DMS53 treated with DMSO at 0.1 percent for 48 hours (cell line): ENCODE results near the gene STPG3.
A peak's percentile ranks its signal among the peaks of the same experiment; 100 is the strongest.
"Not testable (repeated sequence)": the region's sequence is repeated elsewhere in the genome, so short reads cannot be mapped to it uniquely, and the experiment has no call there.

Experiments
- DNase-seq: peaks from one replicate; lab custom pipeline; 2025; ENCODE audit not compliant: unreplicated experiment; lab: John Stamatoyannopoulos, UW

Gene STPG3

GRCh38 chr9:137244486-137245449 is 6.3 kb upstream of the STPG3 start:
- no peak for DNase-seq

DNA sequence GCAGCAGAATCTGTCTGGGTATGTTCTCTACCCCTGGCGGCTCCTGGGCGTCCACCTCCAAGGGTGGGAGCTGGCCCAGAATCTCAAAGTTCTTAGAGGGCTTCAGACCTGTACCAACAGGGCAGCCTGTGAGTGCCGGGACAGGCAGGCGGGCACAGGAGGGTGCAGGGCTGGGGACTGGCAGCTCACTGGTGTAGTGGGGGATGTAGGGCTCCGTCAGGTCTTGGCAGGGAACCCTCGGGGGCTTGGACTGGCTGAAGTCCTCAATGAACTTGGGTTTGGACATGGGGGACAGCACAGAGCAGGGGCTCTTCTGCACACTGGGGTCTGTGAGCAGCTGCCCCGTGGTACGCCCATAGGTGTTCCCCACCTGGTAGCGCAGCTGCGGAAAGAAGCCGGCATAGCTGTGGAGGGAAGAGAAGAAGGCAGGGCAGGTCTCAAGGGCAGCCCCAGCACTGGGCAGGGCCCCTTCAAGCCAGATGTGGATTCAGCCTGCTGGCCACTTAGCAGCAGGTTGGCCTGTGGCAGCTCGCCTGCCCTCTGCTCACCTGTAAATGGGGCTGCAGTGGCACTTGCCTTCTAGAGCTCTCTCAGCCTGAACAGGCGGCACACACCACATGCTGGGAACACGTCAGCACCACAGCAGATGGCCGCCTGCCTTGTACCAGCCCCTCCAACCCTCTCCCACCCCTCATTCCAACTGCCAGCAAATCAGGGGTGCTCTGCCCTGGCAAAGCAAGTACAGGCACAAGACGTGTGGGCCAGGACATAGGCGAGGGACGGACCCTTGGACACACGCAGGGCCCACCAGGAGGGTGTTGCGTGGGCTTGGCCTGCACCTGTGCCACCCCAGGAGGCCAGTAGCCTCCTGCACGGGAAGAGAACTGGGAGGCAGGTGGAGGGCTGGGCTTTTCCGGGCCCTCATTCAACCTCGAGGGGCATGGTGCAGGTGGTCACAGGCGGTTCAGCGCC is 5.3 kb upstream of the STPG3 start:
- DNase-seq: no peak

GRCh38 chr9:137247135-137247915 is 3.8 kb upstream of the STPG3 start:
- no peak for DNase-seq

DNA sequence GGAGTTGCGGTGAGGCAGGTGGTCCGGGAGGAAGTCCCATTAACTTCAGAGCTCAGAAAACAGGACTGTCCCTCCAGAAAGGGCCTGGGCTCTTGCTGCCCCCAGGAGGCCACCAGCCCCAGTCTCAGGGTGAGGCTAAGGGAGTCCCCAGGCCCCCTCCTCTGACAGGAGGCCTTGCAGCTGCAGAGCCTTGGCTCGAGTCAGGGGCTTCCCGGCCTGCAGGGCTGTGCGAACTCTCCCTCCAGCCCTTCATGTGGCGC is 3.2 kb upstream of the STPG3 start:
- DNase-seq: no peak

GRCh38 chr9:137250329-137251193 is 525 bp upstream of the STPG3 start:
- DNase-seq: no peak

GRCh38 chr9:137251490-137252268 is 593 bp downstream of the STPG3 start:
- no peak for DNase-seq

DNA sequence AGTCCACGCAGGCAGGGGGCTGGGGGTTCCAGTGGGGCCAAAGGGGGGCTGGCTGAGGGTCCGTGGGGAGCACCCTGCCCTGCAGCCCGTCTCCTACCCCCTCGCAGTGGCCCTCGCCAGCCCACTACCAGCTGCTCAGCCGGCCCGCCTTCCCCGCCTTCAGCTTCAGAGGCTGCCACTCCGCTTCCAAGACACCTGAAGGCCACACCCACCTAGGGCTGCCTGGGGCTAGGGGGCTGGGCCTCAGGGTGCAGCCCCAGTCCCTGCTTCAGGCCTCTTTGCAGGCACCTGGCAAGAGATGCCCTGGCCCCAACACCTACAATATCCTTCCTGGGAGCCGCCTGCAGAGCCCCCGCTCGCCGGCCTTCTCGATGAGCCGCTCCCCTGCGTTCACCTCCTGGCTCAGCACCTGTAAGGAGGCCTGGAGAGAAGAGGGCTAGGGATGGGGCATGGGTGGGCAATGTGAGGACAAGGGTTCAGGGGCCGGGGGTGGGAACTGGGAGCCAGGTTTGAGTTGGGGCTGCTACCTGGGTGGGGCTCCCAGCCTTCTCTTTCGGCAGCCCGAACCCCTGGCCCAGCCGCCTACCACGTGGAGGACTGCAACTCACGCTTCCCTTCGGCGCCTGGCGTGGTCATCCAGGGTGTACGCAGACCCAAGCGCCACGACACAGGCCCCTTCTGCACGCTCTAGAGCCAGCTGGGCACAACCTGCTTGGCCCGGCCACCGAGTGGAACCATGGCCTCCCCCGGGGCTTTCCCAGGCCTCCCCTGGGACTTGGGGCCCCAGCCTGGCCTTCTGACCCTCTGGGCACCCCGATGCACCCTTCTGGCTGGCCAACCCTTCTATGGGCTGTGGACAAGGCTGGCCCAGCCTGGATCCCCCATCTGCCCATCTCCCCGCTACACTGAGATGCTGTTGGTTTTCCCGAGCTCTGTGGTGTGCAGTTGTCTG is 1.7 kb downstream of the STPG3 start:
- DNase-seq: no peak

DNA sequence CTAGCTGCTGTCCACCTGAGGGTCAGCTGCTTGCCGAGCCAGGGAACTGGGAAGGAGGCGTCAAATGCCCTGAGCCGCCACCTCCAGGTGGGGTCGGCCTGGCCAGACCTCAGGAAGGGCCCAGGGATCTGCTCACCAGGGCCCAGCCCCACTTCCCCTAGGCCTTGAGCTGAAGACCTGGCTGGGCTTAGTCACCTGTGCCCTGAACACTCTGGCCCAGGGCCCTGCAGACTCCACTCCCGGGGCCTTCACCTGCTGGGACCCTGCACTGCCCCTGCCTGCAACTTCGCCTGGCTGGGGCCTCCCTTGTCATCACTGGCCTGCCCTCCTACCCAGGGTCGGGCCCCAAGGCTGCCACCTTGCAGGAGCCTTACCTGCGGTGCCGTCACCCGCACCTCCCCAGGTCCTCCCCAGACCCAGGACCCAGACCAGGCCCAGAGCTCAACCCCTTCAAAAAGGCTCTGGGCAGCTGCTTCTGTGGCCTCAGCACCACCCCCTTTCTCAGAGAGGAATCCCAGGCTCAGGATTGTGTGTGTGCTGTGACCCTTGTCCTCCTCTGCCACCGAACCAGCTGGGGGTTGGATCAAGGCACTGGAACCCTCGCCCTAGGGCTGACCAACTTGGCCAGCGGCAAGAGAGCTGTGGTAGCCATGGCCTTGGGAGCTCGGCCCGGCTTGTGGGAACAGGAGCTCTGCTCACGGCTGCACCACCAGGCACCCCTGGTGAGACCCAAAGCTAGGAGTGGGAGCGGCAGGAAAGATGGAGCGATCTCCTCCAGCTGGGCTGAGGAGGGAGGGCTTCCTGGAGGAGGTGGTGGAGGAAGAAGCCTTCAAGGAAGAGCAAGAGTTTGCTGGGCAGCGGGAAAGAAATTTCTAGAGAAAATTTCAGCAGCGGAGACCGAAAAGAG is 2.9 kb downstream of the STPG3 start:
- no peak for DNase-seq

GRCh38 chr9:137254624-137255447 is 3.8 kb downstream of the STPG3 start, which contains the start of gene NELFB:
TSS of gene NELFB (plus strand) at chr9:137255327.
- DNase-seq: peak; percentile 68

- no peak for DNase-seq
These were observed 4.5 kb downstream of the STPG3 start for GRCh38 chr9:137255448-137256114.

- DNase-seq: no peak
These were observed 5.3 kb downstream of the STPG3 start for GRCh38 chr9:137256362-137256761.

DNA sequence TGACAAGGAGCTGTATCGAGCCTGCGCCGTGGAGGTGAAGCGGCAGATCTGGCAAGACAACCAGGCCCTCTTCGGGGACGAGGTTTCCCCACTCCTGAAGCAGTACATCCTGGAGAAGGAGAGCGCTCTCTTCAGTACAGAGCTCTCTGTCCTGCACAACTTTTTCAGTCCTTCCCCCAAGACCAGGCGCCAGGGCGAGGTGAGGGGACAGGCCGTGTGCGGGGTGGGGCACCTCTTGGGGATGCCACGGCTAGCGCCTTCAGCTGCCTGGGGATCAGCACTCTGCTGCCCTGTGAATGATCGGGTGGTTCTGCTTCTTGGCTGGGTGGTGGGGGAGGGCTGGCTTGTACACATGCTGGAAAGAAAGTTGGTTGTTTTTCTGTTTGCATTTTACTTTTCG is 5.8 kb downstream of the STPG3 start:
- DNase-seq: no peak

- not testable (repeated sequence) for DNase-seq
These were observed 11.3 kb downstream of the STPG3 start for GRCh38 chr9:137262173-137262908.

DNA sequence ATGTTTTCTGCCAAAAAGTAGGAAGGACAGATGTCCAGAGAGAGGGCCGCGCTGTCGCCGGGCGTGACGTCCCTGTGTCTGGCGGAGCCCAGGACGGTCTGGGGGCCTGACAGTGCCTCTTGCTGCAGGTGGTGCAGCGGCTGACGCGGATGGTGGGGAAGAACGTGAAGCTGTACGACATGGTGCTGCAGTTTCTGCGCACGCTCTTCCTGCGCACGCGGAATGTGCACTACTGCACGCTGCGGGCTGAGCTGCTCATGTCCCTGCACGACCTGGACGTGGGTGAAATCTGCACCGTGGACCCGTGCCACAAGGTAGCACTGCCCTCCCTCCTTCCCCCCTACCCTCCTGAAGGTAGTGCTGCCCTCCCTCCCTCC is 11.8 kb downstream of the STPG3 start:
- no peak for DNase-seq

GRCh38 chr9:137263506-137263905 is 12.4 kb downstream of the STPG3 start:
- DNase-seq: no peak
